ENCODE results near the gene SLC30A9.

The SLC30A9 gene

DNA sequence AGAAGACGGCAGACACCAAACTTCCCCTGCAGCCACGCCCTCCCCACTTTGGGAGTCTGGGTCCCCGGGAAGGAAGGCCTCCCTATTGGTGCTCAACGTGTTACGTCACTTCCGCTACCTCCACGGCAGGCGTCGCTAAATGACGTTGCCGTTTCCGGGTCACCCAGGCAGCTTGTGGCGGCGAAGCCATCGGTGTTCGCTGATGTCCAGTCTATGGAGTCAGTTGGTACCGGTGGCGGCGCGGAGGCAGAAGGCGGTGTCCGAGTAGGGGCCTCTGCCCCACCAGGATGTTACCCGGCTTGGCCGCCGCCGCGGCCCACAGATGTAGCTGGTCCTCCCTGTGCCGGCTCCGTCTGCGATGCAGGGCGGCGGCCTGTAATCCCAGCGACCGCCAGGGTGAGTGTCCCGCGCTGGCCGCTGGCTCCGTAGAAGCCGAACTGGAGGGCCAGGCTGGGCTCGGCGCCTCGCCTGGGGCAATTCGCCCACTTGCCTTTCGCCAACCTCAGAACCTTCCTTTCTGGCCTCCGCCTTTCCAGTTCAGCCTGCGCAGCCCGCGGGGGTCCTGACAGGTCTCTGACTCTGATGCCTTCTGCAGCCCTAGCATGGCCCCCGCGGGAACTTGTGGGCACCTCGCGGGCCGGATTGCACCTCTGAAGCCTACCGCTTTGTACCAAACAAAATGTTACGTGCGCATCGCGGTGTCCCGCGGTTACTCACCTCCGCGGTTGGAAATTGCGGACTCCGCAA is at the start of gene SLC30A9:
Gene SLC30A9, plus strand, starts transcription at position 166 of the 747 bp plus-strand sequence. Its CDS starts 122 bp downstream, at position 288.
- DNase-seq (ENCODE audit: extremely low spot score, insufficient read length, low read depth) (peak; percentile 96), FAIRE-seq (peak; percentile 99)

GRCh38 chr4:41940834-41941233 is 49.5 kb upstream of the SLC30A9 start:
- FAIRE-seq (no peak), DNase-seq (ENCODE audit: extremely low spot score, insufficient read length, low read depth) (no peak)

GRCh38 chr4:41943506-41943905 is 46.8 kb upstream of the SLC30A9 start:
- FAIRE-seq (no peak), DNase-seq (ENCODE audit: extremely low spot score, insufficient read length, low read depth) (no peak)

DNA sequence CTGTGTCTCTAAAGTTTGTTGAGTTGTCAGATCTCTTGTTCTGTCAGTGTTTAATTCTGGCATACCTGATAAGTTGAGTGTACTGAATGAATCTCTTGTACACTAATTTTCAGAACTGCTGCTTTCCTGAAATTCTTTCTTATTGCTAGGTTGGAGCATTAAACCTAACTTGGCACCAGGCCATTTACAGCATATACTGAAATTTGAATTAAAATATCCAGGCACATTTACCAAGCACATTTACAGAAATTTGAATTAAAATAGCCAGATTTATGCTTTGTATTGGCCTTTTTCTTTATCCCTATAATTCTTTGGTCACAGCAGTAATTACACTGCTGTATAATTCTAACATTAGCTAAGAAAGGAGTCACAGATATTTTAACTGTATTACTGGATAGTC is 46.2 kb upstream of the SLC30A9 start:
- DNase-seq (ENCODE audit: extremely low spot score, insufficient read length, low read depth) (no peak), FAIRE-seq (no peak)

DNA sequence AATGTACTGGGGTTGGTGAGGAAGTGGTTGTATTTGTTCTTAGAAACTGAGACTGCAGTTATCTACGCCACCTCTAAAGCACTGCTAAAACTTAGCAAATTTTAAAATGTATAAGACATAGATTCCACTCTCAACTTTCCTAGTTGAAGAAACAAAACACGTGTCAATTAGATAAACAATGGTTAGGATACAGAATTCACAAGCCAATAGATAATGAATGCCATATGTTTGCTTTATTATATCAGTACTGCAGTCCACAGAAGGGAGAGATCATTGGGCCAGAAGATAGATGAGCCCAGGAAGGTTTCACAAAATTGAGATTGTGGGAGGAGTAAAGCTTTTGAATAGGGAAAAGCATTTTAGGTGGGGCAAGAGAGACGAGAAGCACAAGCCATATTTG is 40.8 kb upstream of the SLC30A9 start:
- FAIRE-seq (no peak), DNase-seq (ENCODE audit: extremely low spot score, insufficient read length, low read depth) (no peak)

DNA sequence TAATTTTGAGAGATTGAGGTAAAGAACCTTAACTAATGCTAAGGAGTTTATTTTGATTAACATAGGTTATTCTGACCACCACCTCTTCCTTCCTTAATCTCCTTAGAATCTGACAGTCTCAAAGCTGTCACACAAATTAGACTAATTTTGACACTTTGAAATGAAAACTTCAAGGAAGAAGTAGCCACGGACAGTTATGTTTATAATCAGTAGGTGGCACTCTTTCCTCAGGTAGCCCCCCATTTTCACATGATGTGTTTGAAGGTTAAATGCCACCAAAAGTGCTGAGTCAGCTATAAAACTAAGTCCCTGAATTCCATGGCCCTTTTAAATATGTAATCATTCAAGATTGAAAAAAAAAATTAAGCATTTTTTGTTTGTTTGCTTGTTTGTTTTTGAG is 32.7 kb upstream of the SLC30A9 start:
- no peak for DNase-seq (ENCODE audit: extremely low spot score, insufficient read length, low read depth)
- FAIRE-seq, result peak; percentile 67

- FAIRE-seq (peak; percentile 58), DNase-seq (ENCODE audit: extremely low spot score, insufficient read length, low read depth) (no peak)
Observed at GRCh38 chr4:41963105-41963504, 27.2 kb upstream of the SLC30A9 start.

DNA sequence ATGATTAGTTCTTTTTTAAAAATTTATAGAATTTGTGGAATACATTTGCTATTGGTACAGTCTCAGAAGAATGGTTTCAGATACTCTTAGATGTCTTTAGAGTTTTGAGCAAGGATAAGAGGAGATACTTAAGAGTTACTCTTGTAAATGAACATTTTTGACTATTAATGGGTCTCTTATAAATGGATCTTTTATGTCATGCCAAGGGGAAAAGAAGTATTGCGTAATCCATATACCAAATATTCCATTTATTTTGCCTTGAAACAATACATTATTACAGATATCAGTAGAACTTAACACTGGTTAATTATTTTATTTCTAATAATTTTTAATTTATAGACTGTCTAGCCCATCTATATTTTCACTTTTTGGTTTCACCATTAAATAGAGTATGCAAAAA is 25.9 kb upstream of the SLC30A9 start:
- DNase-seq (ENCODE audit: extremely low spot score, insufficient read length, low read depth) (no peak), FAIRE-seq (no peak)

DNA sequence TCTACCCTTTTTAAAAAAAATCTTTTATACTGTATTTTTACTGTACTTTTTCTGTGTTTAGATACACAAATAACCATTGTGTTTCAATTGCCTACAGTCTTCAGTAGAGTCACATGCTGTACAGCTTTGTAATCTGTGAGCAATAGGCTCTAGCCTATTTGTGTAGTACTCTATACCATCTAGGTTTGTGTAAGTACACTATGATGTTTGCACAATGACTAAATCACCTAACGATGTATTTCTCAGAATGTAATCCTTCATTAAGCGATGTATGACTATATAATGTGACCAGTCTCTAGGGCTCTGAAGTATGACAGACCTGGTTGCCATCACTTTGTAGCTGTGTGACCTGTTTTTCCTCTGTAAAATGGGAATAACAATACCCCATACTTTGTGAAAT is 22.9 kb upstream of the SLC30A9 start:
- FAIRE-seq (no peak), DNase-seq (ENCODE audit: extremely low spot score, insufficient read length, low read depth) (no peak)

DNA sequence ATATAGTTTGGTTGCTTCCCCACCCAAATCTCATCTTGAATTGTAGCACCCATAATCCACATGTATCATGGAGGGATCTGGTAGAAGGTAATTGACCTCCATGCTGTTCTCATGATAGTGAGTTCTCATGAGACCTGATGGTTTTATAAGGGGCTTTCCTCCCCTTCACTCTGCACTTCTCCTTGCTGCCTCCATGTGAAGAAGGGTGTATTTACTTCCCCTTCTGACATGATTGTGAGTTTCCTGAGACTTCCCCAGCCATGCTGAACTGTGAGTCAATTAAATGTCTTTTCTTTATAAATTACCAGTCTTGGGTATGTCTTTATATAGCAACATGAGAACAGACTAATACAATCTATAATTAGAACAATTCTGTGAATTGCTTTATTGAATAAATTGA is 20.7 kb upstream of the SLC30A9 start:
- FAIRE-seq (no peak), DNase-seq (ENCODE audit: extremely low spot score, insufficient read length, low read depth) (no peak)

GRCh38 chr4:41975341-41975740 is 15.0 kb upstream of the SLC30A9 start:
- DNase-seq (ENCODE audit: extremely low spot score, insufficient read length, low read depth) (no peak), FAIRE-seq (no peak)

GRCh38 chr4:41976775-41977516 is 13.4 kb upstream of the SLC30A9 start:
- no peak for DNase-seq (ENCODE audit: extremely low spot score, insufficient read length, low read depth)
- no peak for FAIRE-seq

DNA sequence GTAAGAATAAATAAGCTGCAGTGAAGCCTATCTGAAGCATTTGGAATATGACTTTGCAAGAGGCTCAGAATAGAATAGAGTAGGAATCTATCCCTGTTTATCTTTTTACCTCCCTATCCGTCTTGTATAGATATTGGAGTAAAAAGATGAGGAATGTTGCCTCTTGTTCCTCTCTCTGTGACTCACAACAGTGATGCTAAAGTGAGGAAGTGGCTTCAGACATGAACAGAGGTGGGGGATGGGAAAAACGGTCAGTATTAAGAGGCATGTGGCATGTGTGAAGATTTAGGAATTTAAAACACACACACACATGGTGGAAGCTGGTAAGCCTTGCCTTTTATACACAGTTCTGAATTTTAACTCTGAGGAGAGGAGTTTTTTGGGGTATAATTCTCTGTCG is 12.6 kb upstream of the SLC30A9 start:
- FAIRE-seq (no peak), DNase-seq (ENCODE audit: extremely low spot score, insufficient read length, low read depth) (no peak)

DNA sequence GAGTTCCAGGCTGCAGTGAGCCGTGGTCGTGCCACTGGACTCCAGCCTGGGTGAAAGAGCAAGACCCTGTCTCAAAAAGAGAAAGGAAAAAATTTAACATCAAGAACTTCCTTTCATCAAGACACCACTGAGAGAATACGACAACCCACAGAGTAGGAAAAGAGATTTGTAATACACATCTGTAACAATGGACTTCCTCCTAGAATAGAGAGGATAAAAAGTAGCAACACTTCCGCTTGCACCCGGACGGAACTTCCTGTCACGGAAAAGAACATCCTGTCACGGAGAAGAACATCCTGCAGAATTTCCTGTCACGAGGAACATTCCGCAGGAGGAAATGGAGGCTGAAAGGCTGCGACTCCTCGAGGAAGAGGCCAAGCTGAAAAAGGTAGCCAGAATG is 8.9 kb upstream of the SLC30A9 start, which contains the start of gene DCAF4L1:
Gene DCAF4L1, plus strand, starts transcription at position 301 of the 400 bp plus-strand sequence. Its CDS starts 37 bp downstream, at position 338.
- FAIRE-seq, result no peak

DNA sequence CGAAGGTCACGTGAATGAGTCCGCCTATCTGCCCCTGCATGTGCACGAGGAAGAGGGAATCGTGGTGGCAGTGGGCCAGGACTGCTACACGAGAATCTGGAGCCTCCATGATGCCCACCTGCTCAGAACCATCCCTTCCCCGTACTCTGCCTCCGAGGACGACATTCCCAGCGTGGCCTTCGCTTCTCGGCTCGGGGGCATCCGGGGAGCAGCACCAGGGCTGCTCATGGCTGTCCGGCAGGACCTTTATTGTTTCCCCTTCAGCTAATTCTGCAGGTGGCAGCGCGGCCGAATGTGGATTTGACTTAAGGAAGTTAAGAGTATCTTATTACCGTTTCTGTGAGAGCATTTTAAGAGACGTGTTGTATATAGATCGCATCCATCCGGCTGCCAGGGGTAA is 7.6 kb upstream of the SLC30A9 start:
- DNase-seq (ENCODE audit: extremely low spot score, insufficient read length, low read depth) (no peak), FAIRE-seq (no peak)

More for the DNA sequence above, 8.9 kb upstream of the SLC30A9 start, which contains the start of gene DCAF4L1:
- no peak for DNase-seq (ENCODE audit: extremely low spot score, insufficient read length, low read depth)

DNA sequence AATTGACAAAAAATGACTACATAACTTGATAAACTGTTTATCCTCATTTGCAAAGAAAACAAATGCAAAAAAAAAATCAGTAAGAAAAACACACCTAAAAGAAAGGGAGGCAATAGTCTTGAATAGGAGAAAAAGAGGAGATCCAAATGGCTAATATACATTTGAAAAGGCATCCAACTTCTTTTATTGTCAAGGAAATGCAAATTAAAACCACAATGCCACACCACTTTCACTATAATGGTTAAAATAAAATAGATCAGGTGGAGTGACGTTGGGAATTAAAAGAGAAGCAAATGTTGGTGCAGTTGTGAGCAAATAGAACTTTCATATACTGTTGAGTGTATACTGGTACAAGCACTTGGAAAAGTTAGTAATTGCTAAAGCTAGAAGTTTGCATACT is 5.2 kb upstream of the SLC30A9 start:
- DNase-seq (ENCODE audit: extremely low spot score, insufficient read length, low read depth), result no peak
- no peak for FAIRE-seq

DNA sequence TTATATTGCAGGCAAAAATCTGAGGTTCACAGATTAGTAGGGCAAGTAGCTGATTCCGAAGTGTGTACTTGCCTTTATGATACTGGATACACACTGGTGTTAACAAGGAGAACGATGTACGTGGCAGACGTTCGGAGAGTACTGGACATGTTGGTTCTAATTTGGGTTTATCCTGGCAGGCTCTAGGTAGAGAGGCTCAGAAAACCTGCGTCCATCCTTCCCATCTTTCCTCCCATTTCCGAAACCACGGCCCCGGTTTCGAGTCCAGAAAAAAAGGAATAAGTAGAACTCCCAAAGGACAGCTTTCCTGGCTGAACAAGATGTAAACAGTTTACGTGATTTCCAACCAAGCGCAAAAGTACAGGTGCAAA is 351 bp upstream of the SLC30A9 start:
- DNase-seq (ENCODE audit: extremely low spot score, insufficient read length, low read depth) (no peak), FAIRE-seq (no peak)

GRCh38 chr4:41991916-41992767 is 1.8 kb downstream of the SLC30A9 start:
- FAIRE-seq, result no peak
- DNase-seq (ENCODE audit: extremely low spot score, insufficient read length, low read depth), result no peak

- DNase-seq (ENCODE audit: extremely low spot score, insufficient read length, low read depth) (no peak), FAIRE-seq (peak; percentile 18)
Observed at GRCh38 chr4:41992967-41993857, 2.9 kb downstream of the SLC30A9 start.
